ENCODE results near the gene RBBP6.
A peak's percentile ranks its signal among the peaks of the same experiment; 100 is the strongest.
"Not testable (repeated sequence)": the region's sequence is repeated elsewhere in the genome, so short reads cannot be mapped to it uniquely, and the experiment has no call there.

Gene RBBP6

GRCh38 chr16:24539295-24539849 is at the start of gene RBBP6:
TSS of gene RBBP6 (plus strand) at chr16:24539566. CDS start at chr16:24540627, 1,061 bp downstream.
- H3K4me3 ChIP-seq (ENCODE audit: low read depth, low read length), result peak within 1 kb of the TSS; percentile 89
- in situ Hi-C loops (cut with HindIII; ENCODE audit: low sequenced_read_pairs), result no loop called here
- DNase-seq (ENCODE audit: low read depth, low spot score), result peak; percentile 99
- TF ChIP-seq CTCF (IDR thresholded peaks at IDR 0.05; ENCODE audit: low read depth, low read length), result peak; percentile 25

GRCh38 chr16:24490866-24491265 is 48.5 kb upstream of the RBBP6 start:
- no peak for TF ChIP-seq CTCF (IDR thresholded peaks at IDR 0.05; ENCODE audit: low read depth, low read length)
- in situ Hi-C loops (cut with HindIII; ENCODE audit: low sequenced_read_pairs), result no loop called here
- DNase-seq (ENCODE audit: low read depth, low spot score), result no peak
- H3K4me3 ChIP-seq (ENCODE audit: low read depth, low read length), result no peak overlapping the region

- TF ChIP-seq CTCF (IDR thresholded peaks at IDR 0.05; ENCODE audit: low read depth, low read length), result no peak
- H3K4me3 ChIP-seq (ENCODE audit: low read depth, low read length), result no peak overlapping the region
- in situ Hi-C loops (cut with HindIII; ENCODE audit: low sequenced_read_pairs), result no loop called here
- DNase-seq (ENCODE audit: low read depth, low spot score), result no peak
Measured at GRCh38 chr16:24491731-24492130, 47.6 kb upstream of the RBBP6 start.

- no peak for DNase-seq (ENCODE audit: low read depth, low spot score)
- in situ Hi-C loops (cut with HindIII; ENCODE audit: low sequenced_read_pairs), result no loop called here
- TF ChIP-seq CTCF (IDR thresholded peaks at IDR 0.05; ENCODE audit: low read depth, low read length), result no peak
- H3K4me3 ChIP-seq (ENCODE audit: low read depth, low read length), result no peak overlapping the region
Measured at GRCh38 chr16:24493821-24494220, 45.5 kb upstream of the RBBP6 start.

GRCh38 chr16:24495207-24495606 is 44.2 kb upstream of the RBBP6 start:
- in situ Hi-C loops (cut with HindIII; ENCODE audit: low sequenced_read_pairs); H3K4me3 ChIP-seq (ENCODE audit: low read depth, low read length); DNase-seq (ENCODE audit: low read depth, low spot score): not testable (repeated sequence)

- in situ Hi-C loops (cut with HindIII; ENCODE audit: low sequenced_read_pairs), result no loop called here
- no peak for TF ChIP-seq CTCF (IDR thresholded peaks at IDR 0.05; ENCODE audit: low read depth, low read length)
- no peak overlapping the region for H3K4me3 ChIP-seq (ENCODE audit: low read depth, low read length)
- no peak for DNase-seq (ENCODE audit: low read depth, low spot score)
Measured at GRCh38 chr16:24497440-24497839, 41.9 kb upstream of the RBBP6 start.

GRCh38 chr16:24499193-24499814 is 40.1 kb upstream of the RBBP6 start:
- in situ Hi-C loops (cut with HindIII; ENCODE audit: low sequenced_read_pairs), result no loop called here
- peak; percentile 40 for TF ChIP-seq CTCF (IDR thresholded peaks at IDR 0.05; ENCODE audit: low read depth, low read length)
- H3K4me3 ChIP-seq (ENCODE audit: low read depth, low read length), result no peak overlapping the region
- no peak for DNase-seq (ENCODE audit: low read depth, low spot score)

Data from astrocyte of the spinal cord (primary cell).